Measurements from ENCODE around the gene ABHD2.

DNA sequence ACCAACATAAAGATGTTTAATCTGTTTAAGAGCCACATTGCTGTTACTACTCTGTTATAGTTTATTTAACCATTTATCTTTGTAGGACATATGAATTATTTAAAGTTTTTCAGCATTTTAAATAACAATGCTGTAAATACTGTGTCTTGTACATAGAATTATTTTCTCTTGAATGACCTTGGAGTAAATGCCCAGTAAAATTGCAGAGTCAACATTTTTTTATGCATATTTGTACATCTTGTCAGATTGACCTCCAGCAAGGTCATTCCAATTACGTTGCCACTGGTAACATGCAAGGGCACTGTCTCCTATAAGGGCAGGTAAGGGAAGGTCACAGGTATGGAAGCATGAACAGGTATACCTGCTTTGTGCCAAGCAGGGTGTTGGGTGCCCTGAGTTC, 68.8 kb downstream of the ABHD2 start:
- TF ChIP-seq, protein P1, sequence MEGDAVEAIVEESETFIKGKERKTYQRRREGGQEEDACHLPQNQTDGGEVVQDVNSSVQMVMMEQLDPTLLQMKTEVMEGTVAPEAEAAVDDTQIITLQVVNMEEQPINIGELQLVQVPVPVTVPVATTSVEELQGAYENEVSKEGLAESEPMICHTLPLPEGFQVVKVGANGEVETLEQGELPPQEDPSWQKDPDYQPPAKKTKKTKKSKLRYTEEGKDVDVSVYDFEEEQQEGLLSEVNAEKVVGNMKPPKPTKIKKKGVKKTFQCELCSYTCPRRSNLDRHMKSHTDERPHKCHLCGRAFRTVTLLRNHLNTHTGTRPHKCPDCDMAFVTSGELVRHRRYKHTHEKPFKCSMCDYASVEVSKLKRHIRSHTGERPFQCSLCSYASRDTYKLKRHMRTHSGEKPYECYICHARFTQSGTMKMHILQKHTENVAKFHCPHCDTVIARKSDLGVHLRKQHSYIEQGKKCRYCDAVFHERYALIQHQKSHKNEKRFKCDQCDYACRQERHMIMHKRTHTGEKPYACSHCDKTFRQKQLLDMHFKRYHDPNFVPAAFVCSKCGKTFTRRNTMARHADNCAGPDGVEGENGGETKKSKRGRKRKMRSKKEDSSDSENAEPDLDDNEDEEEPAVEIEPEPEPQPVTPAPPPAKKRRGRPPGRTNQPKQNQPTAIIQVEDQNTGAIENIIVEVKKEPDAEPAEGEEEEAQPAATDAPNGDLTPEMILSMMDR (conservative IDR thresholded peaks at IDR 0.05; ENCODE audit: low read length): no peak
- no peak for TF ChIP-seq EZH2phosphoT487 (IDR thresholded peaks at IDR 0.05; ENCODE audit: borderline replicate concordance, low read depth, low read length)

Measured in OCI-LY7 (cell line).